NT2/D1 (cell line): ENCODE data around the gene NPAS2.

Experiments
- DNase-seq: peaks from one replicate; pipeline ENCODE4 v3.0.0-alpha.2; 2011; ENCODE audit warnings: low read depth, low spot score
- H3K27me3 ChIP-seq: 2 replicates; pipeline ENCODE4 v1.6.0; 2011; ENCODE audit warnings: mild to moderate bottlenecking; ENCODE audit not compliant: insufficient read length, insufficient read depth
- H3K36me3 ChIP-seq: 2 replicates; pipeline ENCODE4 v1.6.1; 2011; ENCODE audit warnings: mild to moderate bottlenecking, low read length, mixed read lengths; ENCODE audit not compliant: insufficient read depth, insufficient read length
- H3K4me1 ChIP-seq: 2 replicates; pipeline ENCODE4 v1.5.1; 2011; ENCODE audit not compliant: insufficient read depth, insufficient read length
- H3K4me3 ChIP-seq: 2 replicates; pipeline ENCODE4 v1.5.1; 2011; ENCODE audit warnings: low read depth; ENCODE audit not compliant: insufficient read length
- H3K9ac ChIP-seq: 2 replicates; pipeline ENCODE4 v1.6.0; 2011; ENCODE audit warnings: low read depth; ENCODE audit not compliant: insufficient read length
- H3K9me3 ChIP-seq: 2 replicates; pipeline ENCODE4 v1.5.1; 2011; ENCODE audit warnings: mild to moderate bottlenecking, low read length; ENCODE audit not compliant: insufficient read depth
- SUZ12 ChIP-seq: IDR thresholded peaks from 2 replicates; pipeline ENCODE4 v1.6.1; 2011; ENCODE audit not compliant: insufficient read length, insufficient read depth; ENCODE audit errors: extremely low read depth
- YY1 ChIP-seq: IDR thresholded peaks from 2 replicates; pipeline ENCODE4 v1.6.1; 2011; ENCODE audit not compliant: insufficient read length, insufficient read depth
- ZNF274 ChIP-seq: IDR thresholded peaks from 2 replicates; pipeline ENCODE4 v1.6.1; 2011; ENCODE audit warnings: mild to moderate bottlenecking, low read depth, low read length

NPAS2 gene

DNA sequence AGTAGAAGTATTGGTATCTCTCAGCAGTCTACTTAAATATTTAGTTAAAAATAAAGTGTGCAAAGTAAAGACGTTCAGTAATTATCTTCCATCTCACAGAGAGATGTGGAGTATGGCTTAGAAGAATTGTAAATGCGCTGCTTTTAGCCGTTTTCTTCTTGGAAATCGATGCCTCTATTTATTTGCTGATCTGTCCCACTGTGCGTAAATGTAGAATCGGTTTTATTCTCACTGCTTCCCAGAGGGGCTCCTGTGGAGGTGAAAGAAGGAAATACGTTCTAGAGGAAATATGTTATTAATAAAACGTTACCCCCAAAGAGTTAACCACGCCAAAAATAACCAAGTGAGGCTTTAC lies 1.9 kb downstream of the NPAS2 start:
- no peak overlapping the region for H3K4me3 ChIP-seq
- TF ChIP-seq SUZ12 (no peak), ZNF274 (no peak), YY1 (no peak)
- no peak for DNase-seq

DNA sequence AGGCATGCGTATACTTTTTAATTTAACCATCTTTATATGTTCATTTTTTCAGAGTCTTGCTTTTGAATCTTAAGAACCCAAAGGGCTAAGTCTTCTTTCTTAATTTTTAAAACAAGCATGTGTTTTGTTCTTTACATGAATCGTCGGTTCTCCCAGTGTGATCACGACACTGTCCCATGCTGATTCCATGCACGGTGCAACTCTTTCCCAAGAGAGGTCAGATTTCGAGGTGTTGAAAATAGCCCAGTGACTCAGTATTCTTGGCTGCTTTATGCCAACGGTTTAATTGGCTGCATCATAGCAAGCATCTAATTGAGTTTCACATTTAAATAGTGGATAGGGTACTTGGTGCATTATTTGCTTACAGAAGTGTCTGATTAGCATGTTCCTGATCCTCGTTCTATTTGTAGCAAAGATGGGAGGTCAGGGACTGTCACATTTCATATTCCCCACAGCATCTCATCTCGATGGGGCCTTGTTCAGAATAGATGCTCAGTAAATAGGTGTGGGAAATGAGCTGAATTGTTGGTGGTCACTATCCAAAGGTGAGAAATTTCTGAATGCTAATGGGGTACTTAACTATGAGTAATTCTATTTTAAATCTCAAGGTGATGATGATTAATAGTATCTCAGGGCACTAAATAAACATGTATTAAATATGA lies 2.8 kb downstream of the NPAS2 start:
- H3K9ac ChIP-seq: no peak overlapping the region
- no peak for TF ChIP-seq ZNF274
- TF ChIP-seq SUZ12: no peak
- no peak for TF ChIP-seq YY1
- H3K9me3 ChIP-seq: peaks cover 3% of the 10 kb centered on the region; the same call in 1 of the 2 replicates
- H3K4me3 ChIP-seq: no peak overlapping the region
- H3K4me1 ChIP-seq: no peaks in the 10 kb centered on the region
- H3K36me3 ChIP-seq: no peaks in the 10 kb centered on the region
- no peak for DNase-seq
- H3K27me3 ChIP-seq: peaks cover 50% of the 10 kb centered on the region

More for the DNA sequence above, 1.9 kb downstream of the NPAS2 start:
- no peak overlapping the region for H3K9ac ChIP-seq
- H3K36me3 ChIP-seq: no peaks in the 10 kb centered on the region
- no peaks in the 10 kb centered on the region for H3K9me3 ChIP-seq
- peaks cover 58% of the 10 kb centered on the region for H3K27me3 ChIP-seq
- no peaks in the 10 kb centered on the region for H3K4me1 ChIP-seq

DNA sequence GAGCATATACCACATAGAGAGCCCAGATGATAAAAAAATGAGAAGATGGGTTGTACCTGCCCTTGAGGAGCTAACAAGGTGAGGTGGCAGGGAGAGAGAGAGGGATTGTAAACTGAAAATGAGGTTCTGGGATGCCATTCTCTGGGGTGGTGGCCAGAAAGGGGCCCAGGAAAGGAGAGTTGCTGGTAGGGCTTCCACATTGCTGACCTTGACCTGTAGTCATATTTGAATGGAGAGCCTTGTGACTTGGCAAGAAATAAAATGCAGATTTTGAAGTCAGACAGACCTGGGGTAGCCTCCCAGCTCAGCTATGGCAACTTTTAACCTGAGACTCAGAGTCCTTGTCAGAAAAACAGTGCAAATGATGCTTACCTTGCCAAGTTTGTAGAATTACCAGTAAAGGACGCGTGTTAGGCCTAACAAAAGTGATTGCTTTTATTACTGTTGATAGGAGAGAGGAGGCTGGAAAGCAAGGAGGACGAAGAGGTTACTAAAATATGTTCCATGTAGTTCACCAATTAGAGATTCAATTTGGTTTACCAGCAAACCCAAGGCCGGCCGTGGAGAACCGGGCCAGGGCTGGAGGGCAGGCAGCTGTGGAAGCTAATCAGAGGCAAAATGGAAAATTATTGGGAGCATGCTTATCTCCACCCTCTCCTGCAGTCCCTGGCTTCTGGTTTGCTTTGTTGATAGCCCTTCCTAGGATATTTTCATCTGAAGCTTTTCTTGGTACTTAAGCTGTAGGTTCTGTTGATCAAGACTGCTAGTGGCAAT lies 3.9 kb downstream of the NPAS2 start:
- H3K36me3 ChIP-seq: no peaks in the 10 kb centered on the region
- no peak for DNase-seq
- H3K9me3 ChIP-seq: peaks cover 10% of the 10 kb centered on the region; the same call in 1 of the 2 replicates
- H3K4me3 ChIP-seq: no peak overlapping the region
- no peak overlapping the region for H3K9ac ChIP-seq
- H3K27me3 ChIP-seq: peaks cover 39% of the 10 kb centered on the region
- H3K4me1 ChIP-seq: no peaks in the 10 kb centered on the region
- TF ChIP-seq SUZ12 (no peak), YY1 (no peak), ZNF274 (no peak)

DNA sequence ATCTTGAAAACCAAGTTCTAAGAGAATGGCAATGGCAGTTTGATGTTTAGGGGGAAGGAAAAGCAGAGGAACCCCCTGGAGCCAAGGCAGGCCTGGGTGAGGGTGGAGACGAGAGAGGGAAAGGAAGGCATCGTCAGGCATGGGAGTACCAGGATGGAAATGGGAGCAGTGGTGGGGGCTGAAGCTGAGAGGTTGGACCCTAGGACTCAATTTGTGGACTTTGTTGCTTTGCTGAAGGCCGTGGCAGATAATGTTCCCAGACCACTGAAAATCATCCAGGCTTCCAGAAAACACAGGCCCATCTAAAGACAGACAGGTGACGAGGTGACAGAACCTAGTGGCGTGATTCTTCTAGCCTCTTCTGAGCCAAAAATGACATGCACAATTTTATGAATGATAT lies 4.9 kb downstream of the NPAS2 start:
- DNase-seq: no peak
- Histone ChIP-seq H3K4me1 (no peaks in the 10 kb centered on the region), H3K4me3 (no peak overlapping the region), H3K27me3 (peaks cover 31% of the 10 kb centered on the region), H3K9ac (no peak overlapping the region), H3K9me3 (peaks cover 10% of the 10 kb centered on the region; the same call in 1 of the 2 replicates), H3K36me3 (no peaks in the 10 kb centered on the region)
- no peak for TF ChIP-seq SUZ12
- TF ChIP-seq YY1: no peak
- TF ChIP-seq ZNF274: no peak

DNA sequence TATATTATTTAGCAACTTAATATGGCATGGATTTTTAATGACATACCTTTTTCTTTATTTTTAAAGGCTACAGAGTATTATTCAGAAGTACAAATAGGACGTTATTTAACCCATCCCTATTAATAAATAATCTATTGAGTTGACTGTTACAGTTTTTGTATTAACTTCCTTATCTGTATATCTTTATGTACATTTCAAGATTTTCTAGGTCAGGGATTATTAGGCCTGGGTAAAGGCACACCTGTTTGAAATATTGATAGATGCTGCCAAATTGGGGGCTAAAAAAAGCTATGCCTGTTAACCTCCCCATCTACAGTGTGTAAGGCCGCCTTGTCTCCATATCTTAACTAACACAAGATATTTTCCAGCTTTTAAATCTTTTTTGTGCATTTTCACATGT lies 6.6 kb downstream of the NPAS2 start:
- Histone ChIP-seq H3K4me3 (no peak overlapping the region), H3K9me3 (peaks cover 10% of the 10 kb centered on the region; the same call in 1 of the 2 replicates), H3K4me1 (no peaks in the 10 kb centered on the region), H3K27me3 (peaks cover 18% of the 10 kb centered on the region), H3K36me3 (no peaks in the 10 kb centered on the region), H3K9ac (no peak overlapping the region)
- DNase-seq: no peak
- TF ChIP-seq SUZ12 (no peak), ZNF274 (no peak), YY1 (no peak)

DNA sequence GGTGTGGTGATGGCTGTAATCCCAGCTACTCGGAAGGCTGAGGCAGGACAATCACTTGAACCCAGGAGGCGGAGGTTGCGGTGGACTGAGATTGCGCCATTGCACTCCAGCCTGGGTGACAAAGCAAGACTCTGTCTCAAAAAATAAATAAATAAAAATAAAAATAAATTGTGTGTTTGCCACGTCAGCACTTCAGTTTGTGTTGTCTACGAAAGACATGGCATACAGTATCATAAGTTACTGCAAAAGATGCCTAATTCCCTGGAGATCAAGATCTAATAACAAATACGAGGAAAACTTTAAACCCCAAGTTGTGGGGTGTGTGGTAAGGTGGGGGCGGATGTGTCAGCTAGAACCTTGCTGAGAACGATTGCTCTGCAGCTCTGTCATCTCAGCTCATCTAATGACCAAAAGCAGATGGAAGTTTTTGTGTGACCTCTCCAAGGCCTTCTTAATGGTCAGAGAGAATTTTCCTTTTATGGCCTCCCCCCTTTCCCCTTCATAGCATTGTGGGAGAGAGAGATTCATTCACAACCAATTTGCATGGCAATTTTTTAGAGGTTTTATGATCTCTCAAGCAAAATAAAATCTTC lies 11.3 kb downstream of the NPAS2 start:
- no peak overlapping the region for H3K4me3 ChIP-seq
- no peak overlapping the region for H3K9ac ChIP-seq
- no peak for TF ChIP-seq SUZ12
- no peak for TF ChIP-seq ZNF274
- TF ChIP-seq YY1: no peak
- no peaks in the 10 kb centered on the region for H3K36me3 ChIP-seq
- H3K9me3 ChIP-seq: peaks cover 10% of the 10 kb centered on the region; the same call in 1 of the 2 replicates
- no peaks in the 10 kb centered on the region for H3K4me1 ChIP-seq
- no peaks in the 10 kb centered on the region for H3K27me3 ChIP-seq
- DNase-seq: no peak

DNA sequence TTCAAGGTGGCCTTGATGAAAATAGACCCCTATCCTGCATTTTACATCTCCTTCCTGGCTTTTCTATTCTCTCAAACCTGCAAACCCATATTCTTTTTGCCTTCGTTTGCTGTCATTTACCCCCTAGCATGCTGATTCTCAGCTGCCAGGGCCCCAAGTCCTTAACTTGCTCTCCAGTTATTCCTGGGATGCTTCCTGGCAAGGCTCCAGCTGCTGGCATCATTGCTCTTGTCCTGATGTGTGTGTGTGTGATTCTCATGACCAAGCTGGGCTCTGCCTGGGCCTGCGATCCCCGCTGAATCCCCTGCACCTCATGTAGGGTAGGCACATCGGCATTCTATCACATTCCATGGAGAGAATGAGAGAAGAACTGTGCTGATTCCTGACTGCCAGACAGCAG lies 11.9 kb downstream of the NPAS2 start:
- DNase-seq: no peak
- no peak overlapping the region for H3K4me3 ChIP-seq
- H3K9ac ChIP-seq: no peak overlapping the region
- TF ChIP-seq ZNF274 (no peak), YY1 (no peak), SUZ12 (no peak)
- no peaks in the 10 kb centered on the region for H3K27me3 ChIP-seq
- H3K36me3 ChIP-seq: no peaks in the 10 kb centered on the region
- H3K9me3 ChIP-seq: peaks cover 10% of the 10 kb centered on the region; the same call in 1 of the 2 replicates
- H3K4me1 ChIP-seq: no peaks in the 10 kb centered on the region
